GM21576 (cell line): Measurements from ENCODE around the gene FIBP.
A peak's percentile ranks its signal among the peaks of the same experiment; 100 is the strongest.

Source experiments
- ATAC-seq: cut with Tn5 transposase; IDR thresholded peaks from one replicate; pipeline ENCODE4 v1.9.1; 2021; ENCODE audit warnings: mild to moderate bottlenecking, moderate library complexity; ENCODE audit not compliant: unreplicated experiment

The FIBP gene

DNA sequence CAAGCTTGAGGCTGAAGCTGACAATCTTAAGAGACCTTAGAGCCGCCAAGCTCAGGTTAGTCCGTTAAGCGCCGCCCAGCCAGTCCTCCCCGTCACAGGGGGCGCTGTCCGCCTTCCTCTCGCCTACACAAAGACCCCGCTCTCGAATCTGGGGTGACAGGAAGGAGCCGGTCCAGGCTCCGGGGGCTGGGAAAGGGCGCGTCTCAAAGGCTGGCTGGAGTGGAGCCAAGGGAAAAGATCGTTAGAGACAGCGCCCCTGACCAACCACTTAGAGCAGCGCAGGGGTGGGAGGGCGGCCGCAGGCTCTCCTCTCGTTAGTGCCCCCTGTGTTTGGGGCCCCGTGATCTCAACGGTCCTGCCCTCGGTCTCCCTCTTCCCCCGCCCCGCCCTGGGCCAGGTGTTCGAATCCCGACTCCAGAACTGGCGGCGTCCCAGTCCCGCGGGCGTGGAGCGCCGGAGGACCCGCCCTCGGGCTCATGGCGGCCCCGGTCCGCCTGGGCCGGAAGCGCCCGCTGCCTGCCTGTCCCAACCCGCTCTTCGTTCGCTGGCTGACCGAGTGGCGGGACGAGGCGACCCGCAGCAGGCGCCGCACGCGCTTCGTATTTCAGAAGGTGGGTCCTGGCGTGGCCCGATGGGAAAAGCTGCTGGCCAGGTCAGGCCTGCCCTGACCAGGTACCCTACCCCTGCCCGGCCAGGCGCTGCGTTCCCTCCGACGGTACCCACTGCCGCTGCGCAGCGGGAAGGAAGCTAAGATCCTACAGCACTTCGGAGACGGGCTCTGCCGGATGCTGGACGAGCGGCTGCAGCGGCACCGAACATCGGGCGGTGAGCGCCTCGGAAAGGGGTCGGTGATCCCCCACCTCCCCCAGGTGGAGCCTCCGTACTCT lies 27.8 kb downstream of the FIBP start, which contains the start of gene MUS81:
MUS81 (plus strand) TSS at position 156 of the 887 bp plus-strand sequence; CDS start at position 477, 321 bp downstream.
- ATAC-seq: peak; percentile 32

DNA sequence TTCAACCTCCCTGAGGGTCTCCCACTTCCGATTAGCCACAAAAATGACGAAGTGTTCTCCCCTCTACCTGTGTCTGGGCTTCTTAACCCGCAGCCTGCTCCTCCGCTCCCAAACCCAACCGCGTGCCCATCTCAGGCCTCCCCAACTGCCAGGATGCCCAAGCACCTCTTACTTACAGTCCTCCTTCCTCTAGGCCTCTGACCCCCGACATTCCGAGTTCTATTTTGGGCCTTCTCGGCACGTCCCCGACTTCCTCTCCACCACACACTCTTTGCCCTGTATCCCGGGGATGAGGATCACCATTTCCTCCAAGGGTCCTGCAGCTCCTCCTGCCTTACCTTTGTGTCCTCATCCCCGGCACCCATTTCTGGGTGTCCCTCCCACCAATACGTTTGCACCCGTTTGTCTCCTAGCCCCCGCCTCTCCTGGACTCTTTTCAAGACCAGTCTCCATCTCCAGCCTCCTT lies 28.4 kb downstream of the FIBP start:
- no peak for ATAC-seq

DNA sequence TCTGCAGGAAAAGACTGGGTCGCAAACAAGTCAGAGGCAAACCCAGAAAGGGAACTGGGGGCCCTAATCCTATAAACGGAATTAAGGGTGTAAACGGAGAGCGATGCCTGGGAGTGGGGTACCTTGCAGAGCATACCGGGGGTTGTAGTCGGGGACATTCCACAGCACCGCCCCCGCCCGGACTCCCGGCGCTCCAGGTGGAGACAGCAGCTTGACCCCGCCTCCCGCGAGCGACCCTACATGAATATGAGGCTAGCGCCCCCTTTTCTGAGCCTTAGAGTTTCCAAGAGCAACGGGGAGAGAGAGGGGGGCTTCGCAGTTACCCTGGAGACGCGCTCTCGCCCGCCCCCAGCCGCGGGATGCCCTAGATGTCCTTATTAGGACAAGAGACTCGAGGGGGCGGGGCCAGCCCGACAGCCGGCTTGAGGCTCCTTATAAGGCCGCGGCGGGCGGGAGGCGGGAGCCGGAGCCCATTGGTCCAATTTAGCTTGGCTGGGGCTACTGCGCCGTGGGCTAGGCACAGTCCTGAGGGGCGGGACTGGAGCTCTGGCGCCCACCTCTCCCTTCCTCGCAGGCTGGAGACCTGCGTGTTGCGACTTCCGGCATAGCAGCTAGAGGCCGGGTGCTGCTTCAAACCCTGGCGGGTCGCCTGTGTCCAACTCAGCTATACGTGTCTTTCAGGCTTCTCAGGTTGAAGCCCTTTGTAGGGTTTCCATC lies 29.0 kb downstream of the FIBP start:
- peak; percentile 51 for ATAC-seq

DNA sequence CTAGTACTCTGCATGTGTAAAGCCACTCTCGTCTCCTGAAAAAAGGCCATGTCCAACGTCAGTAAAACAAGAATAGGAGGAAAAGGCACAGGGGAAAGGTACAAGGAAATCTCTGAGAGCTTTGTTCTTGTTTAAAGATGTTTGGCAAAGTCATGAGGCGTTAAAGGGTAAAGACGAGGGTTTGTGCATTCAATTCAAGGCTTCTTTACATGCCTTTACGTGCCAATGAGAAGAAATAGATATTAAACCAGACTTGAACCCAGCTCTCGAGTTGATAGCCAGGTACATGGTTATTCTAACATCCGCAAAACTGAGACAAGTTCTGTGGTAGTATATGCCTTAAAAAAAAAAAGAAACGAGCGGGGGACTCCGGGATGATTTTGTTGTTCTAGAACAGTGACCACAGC lies 29.6 kb downstream of the FIBP start:
- no peak for ATAC-seq

DNA sequence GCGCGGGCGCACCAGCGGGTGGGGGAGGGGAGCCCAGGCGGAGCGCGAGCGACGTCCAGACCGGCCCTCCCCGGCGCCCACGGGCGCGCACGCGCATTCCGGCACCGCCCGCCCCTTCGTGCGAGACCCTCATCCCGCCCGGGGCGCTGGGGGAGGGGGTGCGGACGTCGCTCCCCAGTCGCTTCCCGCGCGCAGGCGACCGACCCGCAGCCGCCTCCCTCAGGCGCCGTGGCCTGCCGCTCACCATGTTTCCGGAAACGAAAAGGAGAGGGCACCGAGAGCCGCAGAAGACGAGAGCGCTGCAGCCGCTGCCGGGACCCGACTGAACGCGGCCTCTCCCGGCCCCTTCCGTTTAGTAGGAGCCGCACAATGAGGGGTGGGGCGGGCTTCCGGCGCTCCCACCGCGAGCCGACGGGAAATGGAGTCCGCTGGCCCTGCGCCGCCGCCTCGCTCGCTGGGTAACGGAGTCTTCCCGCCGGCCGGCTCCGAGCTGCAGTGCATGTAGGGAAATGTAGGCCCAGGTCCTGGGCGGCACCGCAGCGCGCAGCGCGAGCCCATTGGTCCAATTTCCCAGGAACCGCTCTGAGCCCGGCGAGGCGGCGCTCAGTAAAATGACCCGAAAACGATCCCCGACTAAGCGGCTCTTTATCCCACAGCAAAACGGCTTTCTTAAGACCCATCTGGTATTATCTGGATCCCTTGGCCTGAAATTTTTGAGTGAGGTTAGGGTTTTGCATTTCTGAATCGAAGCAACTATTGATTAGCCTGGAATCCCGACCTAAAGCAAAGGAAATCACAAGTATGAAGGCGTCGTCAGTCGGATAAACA lies 30.2 kb downstream of the FIBP start, which contains the start of gene CFL1:
CFL1 (minus strand) TSS at position 328 of the 828 bp plus-strand sequence; CDS start at position 247, 81 bp downstream.
- ATAC-seq: peak; percentile 37

DNA sequence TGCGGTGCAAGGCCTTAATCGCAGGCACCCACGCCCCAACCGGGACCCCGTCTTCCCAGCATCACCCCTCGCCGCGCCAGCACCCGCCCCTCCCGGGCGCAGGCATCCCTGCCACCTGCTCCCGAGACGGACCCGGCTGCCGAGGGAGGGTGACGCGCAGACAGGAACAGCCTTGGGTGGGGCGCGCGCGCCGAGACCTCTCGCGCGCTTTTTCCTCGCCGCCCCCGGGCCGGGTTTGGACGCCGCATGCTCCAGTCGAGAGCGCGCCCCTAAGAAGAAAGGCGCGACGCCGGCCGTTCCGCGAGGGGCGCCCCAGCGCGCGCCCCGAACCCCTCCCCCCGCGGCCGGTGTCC lies 30.8 kb downstream of the FIBP start:
- ATAC-seq: no peak

DNA sequence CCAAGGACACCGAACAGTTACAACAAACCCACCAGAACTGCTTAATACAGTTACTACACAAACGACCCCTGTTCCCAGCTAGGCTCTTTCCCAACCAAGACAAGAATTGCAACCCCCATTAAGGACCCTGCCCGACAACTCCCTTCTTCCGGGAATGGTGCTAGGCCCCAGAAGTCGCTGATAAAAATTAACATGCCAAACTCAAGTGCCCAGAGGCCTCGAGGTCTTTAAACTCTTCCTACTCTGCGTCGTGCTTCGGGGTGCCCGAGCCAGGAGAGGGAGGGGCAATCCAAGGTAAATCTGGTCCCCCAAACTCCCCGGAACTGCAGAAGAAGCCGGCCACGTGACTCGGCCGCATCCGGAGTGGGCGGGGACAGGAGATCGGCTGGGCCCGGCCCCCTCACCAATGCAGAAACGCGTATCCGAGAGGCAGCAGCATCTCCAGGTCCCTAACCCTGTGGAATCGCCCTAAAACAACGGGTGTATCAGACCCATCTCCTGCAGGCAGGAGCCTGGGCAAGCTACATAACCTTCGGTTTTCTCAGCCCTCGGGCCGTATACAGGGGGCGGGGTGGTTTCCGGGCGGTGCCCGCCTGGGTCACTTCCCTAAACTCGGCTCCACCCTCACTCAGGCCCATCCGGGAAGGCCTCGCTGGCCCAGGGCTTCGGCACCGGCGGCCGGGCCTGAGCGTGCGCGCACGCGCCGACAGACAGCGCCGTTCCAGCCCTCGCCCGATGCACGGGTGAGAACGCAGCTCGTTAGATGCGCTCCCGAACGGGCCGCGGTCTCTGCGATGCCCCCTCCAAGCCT lies 31.4 kb downstream of the FIBP start:
- ATAC-seq: peak; percentile 28

DNA sequence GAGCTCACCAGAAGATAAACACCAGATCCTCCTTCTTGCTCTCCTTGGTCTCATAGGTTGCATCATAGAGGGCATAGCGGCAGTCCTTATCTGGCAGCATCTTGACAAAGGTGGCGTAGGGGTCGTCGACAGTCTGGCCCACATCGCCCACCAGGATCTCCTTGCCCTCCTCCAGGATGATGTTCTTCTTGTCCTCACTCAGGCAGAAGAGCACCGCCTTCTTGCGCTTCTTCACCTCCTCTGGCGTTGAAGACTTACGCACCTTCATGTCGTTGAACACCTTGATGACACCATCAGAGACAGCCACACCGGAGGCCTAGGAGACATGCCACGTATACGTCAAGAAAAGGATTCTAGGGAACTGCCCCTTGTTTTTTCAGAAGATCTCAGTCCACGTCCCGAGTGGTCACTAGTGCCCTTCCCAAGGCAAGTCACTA lies 32.3 kb downstream of the FIBP start:
- ATAC-seq: no peak

DNA sequence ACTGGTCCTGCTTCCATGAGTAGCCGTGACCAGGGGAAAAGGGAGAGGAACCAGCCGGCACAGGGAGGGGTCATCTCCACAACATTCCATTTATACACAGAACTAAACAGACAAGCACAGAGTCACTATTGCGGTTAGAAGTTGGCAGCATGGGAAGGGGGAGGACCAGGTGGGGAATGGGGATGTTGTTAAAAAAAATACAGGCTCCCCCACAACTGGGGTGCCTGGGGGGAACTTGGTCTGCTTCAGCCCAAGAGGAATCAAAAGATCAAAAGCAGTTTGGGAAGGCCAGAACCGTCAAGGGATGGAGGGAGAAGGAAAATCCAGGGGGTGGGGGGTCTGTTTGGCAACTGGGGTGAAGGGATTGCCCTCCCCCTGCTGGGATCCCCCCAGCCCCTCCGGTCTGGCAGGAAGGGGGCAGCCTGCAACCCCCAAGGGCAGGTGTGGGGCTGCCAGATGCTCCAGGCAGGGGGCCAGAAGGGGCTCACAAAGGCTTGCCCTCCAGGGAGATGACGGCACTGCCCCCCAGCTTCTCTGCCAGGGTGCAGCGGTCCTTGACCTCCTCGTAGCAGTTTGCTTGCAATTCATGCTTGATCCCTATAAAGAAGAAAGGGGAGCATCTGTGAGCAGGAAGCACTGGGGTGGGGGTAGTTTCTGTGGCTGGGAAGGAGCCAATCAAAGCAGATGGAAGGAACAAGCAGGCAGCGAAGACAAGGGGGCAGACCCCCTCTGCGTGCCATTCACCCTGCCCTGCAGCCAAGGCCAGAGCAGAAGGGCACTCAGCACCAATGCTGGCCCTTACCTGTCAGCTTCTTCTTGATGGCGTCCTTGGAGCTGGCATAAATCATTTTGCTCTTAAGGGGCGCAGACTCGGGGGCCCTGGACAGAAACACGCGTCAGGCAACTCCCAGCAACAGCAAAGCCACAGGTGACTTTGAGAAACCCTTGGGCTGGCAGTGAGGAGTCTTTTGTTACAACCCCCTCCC lies 33.1 kb downstream of the FIBP start:
- ATAC-seq: no peak

DNA sequence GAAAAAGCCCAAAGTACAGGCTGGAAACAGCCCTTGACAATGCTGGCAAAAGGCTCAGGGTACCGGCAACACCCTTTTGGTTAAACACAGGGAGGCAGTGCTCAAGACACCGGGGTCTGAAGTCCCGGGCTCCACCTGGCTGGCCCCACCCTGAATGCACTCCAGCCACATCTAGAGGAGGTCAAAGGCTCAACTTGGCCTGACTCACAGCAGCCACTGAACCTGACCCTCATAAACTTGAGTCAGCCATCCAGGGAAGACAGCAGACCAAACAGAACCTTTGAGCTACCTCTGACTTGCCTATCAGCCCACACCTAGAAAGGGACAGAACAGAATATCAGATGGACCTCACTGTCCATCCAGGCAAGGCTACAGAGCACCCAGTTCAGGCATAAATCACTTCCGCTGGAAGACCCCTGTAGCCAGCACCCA lies 34.1 kb downstream of the FIBP start:
- ATAC-seq: no peak

DNA sequence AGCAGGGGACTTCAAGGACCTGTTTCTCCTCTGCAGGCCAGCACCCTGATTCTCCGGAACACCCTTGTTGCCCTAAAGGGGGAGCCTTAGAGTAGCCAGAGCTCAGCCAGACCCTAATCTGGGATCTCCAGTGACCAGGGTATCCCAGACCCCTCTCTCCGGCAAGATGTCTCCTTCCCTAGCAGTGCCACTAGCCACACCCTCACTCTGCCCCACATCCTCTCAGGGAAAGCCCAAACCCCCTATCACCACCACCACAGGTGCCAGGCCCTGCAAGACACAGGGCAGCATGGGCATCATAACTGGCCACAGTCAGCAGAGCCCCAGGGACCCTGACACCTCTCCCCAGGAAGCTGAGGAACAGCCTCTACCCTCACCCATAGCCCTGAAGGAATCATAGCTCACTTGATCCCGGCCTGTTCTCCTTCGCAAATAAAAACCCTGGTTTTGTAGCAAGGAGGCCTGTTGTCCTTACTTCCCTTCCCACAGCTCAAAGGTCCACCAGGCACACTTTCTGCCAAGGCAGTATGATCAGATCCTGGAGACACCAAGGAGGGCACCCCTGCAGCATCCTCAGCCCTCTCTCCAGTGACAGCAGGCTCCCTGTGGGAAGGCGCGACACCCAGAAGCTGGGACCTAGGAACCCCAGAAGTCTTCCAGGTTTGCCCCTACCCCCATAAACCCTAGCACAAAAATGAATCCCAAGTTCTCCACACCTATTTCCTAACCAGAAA lies 34.9 kb downstream of the FIBP start:
- no peak for ATAC-seq

DNA sequence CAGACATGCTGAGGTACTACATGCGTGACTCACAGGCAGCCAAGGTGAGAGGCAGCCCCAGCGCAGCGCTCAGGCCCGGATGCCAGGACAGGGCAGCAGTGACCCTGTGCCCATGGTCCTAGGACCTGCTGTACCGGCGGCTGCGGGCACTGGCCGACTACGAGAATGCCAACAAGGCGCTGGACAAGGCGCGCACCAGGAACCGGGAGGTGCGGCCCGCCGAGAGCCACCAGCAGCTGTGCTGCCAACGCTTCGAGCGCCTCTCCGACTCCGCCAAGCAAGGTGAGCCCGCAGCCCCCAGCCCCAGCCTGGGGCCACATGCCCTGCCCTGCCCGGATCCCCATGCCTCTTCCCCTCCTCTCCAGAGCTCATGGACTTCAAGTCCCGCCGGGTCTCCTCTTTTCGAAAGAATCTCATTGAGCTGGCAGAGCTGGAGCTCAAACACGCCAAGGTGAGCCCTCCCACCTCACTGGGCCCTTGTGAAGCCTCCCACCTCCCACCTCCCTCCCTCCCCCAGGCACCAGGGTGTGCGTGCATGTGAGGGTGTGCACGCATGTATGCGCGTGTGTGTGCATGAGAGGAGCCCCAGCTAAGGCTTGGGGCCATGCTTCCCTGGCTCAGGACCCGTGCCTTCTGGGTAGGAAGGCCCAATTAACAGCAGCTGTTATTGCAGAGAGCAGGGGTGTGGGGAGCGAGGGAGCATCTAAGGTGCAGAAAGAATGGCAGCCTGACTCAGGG lies 35.6 kb downstream of the FIBP start:
- ATAC-seq: no peak

DNA sequence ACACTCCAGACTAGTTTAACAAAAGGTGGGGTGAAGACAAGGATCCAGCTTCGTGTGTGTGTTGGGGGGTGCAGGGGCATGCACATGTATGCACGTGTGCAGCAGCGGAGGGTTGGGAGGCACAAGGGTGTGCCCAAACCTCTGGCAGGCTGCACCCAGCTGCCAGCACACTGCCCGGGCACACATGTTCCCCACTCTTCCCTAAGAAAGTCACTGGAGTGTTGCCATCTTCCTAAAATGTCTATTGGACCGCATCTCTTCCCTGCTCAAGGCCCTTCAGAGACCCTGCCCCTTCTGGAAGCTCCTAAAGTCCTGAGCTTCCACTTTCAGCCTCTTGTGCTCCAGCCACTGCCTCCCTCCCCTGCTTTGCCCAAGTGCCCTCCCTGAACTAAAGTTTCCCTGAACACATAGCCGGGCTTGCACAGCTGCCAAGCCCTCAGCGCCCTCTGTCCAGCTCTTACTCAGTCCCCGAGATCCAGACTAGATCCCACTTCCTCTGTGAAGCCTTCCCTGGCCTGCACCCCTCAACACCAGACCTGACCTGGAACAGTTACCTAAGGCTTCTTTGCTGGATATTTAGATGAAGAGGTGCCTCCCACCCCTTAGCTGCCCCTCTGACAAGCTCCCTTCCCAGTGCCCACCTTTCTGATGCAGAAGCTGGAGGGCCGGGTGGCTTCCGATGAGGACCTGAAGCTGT lies 36.3 kb downstream of the FIBP start:
- ATAC-seq: no peak

DNA sequence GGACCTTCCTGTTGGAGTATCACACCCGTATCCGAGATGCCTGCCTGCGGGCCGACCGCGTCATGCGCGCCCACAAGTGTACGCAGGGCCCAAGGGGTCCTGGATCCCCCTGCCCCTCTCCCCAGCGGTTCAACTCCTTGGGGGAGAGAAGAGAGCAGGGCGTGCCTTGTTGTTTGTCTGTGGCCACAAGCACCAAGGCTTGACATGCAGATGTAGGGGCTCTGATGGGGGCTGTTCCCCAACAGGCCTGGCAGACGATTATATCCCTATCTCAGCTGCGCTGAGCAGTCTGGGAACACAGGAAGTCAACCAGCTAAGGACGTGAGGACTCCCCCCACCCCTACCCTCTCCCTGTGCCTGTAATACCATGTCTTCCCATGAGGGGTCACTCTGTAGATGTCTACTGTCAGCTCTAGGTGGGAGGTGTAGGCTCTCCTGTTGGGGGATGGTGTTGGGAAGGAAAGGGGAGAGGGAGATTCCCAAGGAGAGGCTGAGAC lies 37.1 kb downstream of the FIBP start:
- no peak for ATAC-seq

DNA sequence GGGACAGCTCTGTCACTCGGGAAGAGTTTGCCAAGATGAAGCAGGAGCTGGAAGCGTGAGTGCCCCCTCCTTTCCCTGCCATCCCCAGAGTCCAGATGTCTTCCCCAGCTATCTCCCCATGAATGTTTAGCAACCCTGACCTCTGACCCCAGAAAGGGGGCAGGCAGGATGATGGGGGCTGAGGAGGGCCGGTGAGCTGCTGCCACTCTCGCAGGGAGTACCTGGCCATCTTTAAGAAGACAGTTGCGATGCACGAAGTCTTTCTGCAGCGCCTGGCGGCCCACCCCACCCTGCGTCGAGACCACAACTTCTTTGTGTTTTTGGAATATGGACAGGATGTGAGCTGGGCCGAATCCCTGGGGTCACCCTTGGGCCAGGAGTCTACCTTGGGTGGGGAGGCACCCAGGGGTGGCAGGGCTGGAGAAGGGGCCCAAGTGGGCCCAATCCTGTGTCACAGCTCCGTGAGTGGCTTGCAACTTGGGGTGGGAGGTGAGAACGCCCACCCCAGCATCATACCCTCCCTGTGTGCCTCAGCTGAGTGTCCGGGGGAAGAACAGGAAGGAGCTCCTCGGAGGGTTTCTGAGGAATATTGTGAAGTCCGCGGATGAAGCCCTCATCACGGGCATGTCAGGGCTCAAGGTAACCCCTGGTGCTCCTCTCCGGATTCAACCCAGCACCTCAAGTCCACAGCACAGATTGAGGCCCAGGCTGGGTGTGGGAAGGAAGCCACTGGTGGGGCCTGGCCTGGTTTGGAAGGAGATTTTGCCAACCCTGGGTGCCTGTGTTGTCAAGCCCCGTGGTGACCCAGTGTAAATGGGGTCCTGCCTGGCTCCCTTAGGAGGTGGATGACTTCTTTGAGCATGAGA lies 37.8 kb downstream of the FIBP start:
- ATAC-seq: no peak

DNA sequence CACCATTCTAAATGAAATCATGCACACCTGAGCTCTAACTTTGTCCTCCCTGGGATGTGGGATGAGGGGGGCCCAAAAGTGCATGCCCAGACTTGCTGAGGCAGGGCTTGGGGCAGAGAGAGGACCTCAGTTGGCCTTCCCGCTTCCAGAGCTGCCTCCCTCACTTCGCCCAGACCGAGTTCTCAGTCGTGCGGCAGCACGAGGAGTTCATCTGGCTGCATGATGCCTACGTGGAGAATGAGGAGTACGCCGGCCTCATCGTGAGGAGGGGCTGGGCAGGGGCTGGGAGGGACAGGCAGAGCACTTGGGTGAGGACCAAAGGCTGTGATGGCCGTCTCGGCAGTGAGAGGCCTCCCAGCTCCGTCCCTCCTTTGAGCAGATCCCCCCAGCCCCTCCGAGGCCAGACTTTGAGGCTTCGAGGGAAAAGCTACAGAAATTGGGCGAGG lies 38.5 kb downstream of the FIBP start:
- ATAC-seq: no peak
